Activated T-helper 9 cell treated with anti-CD3 and anti-CD28 coated beads, Interleukin-2, amount 50 U/mL, for 16 hours (primary cell): ENCODE results near the gene DDX43.
"Not testable (repeated sequence)": the region's sequence is repeated elsewhere in the genome, so short reads cannot be mapped to it uniquely, and the experiment has no call there.

ENCODE experiments used
- DNase-seq: peaks from one replicate; pipeline ENCODE4 v3.0.0-alpha.2; 2020; ENCODE audit warnings: low read depth

Gene DDX43

DNA sequence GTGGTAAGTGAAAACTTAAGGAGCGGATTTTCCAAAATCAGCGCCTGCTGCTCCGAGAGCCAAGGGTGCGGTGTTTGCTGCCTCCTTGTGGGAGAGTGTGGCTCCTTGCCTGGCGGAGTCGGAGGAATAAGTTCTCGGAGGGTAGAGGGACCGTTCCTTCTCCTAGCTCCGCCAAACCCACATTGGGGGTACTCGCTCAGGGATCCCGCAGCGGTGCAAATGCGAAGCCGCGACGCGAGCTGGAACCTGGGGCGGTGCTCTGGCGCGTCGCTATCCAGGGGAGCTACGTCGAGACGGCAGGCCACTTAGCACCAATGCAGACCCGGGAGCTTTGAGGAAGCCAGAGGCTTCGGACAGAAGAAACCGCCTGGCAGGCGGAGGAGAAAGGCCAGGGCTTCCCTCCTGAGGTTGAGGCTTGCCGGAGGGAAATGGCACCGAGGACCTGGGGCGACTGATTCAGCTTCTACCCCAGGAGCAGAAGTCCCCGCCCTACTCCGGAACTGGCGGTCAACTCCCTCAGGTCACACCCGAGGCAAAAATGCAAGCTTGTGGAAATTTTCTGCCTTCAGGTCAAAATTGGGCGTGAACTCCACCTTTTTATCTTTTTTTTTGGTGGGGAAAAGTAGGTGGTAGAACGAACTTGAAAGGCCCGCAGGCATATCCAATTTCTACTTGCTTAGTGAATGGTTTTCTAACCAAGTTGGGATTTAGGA, 5.7 kb upstream of the DDX43 start:
- DNase-seq, result peak; percentile 41

DNA sequence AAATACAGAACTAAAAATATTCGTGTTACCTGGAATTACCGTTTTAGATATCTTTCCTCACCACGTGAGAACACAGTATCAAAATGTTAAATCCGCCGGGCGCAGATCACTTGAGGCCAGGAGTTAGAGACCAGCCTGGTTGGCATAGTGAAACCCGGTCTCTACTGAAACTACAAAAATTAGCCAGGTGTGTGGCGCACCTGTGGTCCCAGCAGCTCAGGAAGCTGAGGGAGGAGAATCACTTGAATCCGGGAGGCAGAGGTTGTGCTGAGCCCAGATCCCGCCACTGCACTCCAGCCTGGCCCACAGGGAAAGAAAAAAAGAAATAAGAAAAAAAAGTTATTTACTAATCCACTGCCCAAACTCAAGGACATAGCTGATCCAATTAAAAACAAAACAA, 4.8 kb upstream of the DDX43 start:
- no peak for DNase-seq

DNA sequence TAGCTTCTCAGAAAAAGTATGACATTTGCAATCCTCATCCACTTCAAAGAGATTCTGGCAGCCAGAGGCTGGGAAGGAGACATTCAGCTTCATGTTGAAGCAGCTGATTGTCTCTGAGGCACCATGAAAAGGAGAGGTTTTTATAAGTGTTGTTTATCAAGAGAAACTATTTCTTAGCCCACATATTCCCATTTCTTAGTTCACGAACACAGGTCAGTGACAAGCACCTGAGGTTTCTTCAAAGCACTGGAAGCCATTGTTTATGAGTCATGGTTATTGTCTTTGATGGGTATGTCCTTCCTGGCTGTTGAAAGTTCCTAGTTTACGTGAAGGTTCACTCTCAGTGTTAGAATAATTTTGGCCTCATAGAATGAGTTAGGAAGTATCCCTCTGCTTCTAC, 3.0 kb upstream of the DDX43 start:
- no peak for DNase-seq

GRCh38 chr6:73392188-73392587, 2.4 kb upstream of the DDX43 start:
- not testable (repeated sequence) for DNase-seq

GRCh38 chr6:73393278-73393677, 1.4 kb upstream of the DDX43 start:
- no peak for DNase-seq

GRCh38 chr6:73395875-73396274, 1.2 kb downstream of the DDX43 start:
- no peak for DNase-seq

- no peak for DNase-seq
Measured at GRCh38 chr6:73400656-73401055, 6.0 kb downstream of the DDX43 start.

GRCh38 chr6:73409395-73409794, 14.8 kb downstream of the DDX43 start:
- no peak for DNase-seq

GRCh38 chr6:73413102-73413501, 18.5 kb downstream of the DDX43 start:
- no peak for DNase-seq

DNA sequence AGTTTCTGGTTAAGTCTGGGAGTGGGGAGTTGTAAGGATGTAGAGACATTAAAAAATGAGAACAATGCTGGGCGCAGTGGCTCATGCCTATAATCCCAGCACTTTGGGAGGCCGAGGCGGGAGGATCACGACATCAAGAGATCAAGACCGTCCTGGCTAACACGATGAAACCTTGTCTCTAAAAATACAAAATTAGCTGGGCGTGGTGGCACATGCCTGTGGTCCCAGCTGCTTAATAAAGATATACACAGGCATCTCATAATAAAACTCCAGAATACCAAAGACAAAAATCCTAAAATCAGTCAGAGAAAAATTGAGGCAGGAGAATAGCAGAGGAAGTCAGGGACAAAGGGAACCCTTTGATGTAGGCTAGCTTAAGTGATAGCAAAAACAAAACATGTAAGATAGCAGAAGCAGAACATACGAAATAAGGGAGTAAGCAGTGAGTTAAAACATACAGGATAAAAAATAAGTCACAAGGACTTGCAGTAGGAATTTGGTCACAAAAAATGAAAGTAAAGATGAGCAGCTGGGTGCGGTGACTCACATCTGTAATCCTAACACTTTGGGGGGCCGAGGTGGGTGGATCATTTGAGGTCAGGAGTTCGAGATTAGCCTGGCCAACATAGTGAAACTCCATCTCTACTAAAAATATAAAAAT, 23.6 kb downstream of the DDX43 start:
- DNase-seq, result no peak

DNA sequence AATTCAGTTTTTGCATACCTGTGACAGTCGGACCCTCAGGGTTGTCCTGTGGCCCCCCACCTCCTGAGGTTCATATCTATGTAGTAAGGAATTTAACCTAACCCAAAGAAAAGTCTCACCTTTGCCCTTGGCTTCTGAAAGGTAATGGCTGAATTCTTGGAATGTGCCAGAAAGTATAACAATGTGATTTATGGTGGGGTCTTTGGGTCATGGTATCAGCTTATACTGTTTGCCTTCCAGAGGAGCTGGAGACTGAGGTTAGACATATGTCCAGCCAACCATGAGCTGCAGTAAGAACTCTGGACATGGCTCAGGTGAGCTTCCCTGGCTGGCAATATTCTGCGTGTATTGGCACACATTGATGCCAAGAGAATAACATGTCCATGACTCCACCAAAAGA, 26.9 kb downstream of the DDX43 start:
- no peak for DNase-seq

- no peak for DNase-seq
Measured at GRCh38 chr6:73435236-73435635, 40.6 kb downstream of the DDX43 start.

GRCh38 chr6:73443555-73443954, 48.9 kb downstream of the DDX43 start:
- no peak for DNase-seq

DNA sequence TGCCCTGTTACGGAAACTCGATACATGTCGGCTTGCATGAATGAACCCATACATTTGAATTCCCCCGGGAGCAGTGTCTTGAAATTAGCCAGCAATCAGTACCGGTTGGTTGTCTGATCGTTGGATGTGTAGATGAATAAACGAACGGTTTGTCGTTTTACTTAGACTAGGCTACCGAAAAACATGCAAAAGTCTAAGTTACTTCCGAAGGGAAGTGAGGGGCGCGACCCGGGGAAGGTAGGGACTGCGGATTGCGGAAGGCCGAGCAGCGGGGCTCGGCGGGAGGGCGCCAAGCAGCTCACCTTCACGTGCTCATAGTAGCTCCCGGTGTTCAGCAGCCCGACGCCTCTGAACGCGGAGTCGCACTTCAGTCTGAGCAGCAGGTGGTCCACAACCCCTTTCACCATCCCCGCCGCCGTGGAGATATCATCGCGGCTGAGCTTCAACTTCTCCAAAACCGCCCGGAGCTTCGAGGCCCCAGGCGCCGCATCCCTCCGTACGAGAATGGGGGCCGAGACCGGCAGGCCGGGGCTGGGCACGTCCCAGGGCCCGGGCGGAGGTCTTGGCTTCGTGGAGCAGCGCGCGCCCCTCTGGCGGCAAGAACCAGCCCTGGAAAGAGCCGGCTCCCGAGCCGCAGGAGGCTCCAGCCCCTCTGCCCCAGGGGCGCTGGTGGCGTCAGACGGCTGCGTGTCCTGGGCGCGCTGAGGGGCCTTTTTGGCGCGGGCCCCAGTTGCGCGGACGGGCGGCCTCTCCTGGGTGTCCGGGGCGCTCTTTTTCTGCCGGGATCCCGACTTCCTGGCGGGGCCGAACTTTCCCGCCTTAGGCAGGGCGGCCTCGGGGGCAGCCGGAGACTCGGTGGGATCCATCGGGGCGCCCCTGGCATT, 56.8 kb downstream of the DDX43 start:
- peak; percentile 24 for DNase-seq

DNA sequence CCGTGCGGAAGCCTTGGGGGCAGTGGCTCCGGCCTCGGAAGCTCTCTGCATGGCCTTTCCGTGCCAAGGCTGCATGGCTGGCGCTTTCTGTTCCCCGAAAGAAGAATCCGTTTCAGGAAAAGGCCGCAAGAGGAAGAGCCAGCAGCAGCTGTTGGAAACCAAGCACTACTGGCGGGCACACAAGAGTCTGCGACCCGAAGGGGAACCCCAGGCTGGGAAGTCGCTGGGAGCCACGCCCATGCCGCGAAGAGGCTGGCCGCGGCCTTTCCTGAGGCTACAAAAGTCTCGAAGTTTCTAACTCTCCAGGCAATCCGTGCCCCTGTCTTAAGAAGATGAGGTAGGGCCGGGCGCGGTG, 57.5 kb downstream of the DDX43 start, which contains the start of gene CGAS:
TSS of gene CGAS (minus strand) at position 191 of the 355 bp plus-strand sequence. CDS start at position 75, 116 bp downstream.
- DNase-seq, result peak; percentile 64

- DNase-seq, result no peak
Measured at GRCh38 chr6:73455865-73456629, 61.4 kb downstream of the DDX43 start.

- DNase-seq, result not testable (repeated sequence)
Measured at GRCh38 chr6:73459474-73459873, 64.8 kb downstream of the DDX43 start.

DNA sequence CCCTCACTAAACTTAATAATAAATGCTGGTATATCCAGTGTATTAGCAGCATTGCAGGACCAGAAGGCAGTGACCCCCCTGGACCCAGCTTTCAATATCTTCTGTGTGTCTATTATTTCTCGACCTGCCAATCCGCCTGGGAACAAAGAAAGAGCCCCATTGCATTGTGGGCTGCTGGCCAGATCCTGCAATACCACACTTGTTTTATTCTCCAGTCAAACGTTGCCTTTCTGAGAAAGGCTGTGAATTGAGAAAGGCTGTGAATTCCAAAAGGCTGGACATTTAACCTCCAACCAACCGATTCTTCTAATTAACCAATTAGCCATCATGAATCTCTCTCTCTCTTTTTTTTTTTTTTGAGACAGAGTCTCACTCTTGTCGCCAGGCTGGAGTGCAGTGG, 65.4 kb downstream of the DDX43 start:
- DNase-seq, result no peak

- peak; percentile 77 for DNase-seq
Measured at GRCh38 chr6:73461537-73462350, 67.1 kb downstream of the DDX43 start, which contains the start of gene MTO1. Gene MTO1, plus strand, starts transcription at chr6:73461737. Its CDS starts 118 bp downstream, at chr6:73461855.
